K562 (cell line): Measurements from ENCODE around the gene MTRFR. TPM values are rescaled to one million over a fixed set of nuclear protein-coding genes. Genes with fewer than 3 reads are reported as not detected.

Experiments
- BACH1 ChIP-seq: fragments of 200-800 bp; sonication (Bioruptor generic); IDR thresholded peaks from 2 replicates; pipeline ENCODE4 v1.6.1; 2016; ENCODE audit warnings: missing genetic modification characterization, missing compliant biosample characterization
- CAMTA2 ChIP-seq: fragments of 250-450 bp; sonication (Bioruptor Pico); conservative IDR thresholded peaks from 2 replicates; pipeline ENCODE4 v1.5.1; 2022
- EGR1 ChIP-seq: fragments of 450-650 bp; conservative IDR thresholded peaks from 2 replicates; pipeline ENCODE4 v1.6.1; 2017; ENCODE audit warnings: mild to moderate bottlenecking
- EHMT2 ChIP-seq: fragments of 450-650 bp; IDR thresholded peaks from 2 replicates; pipeline ENCODE4 v1.6.1; 2018; ENCODE audit warnings: antibody characterized with exemption
- NCOA1 ChIP-seq: fragments of 450-650 bp; IDR thresholded peaks from 2 replicates; pipeline ENCODE4 v1.6.1; 2016; ENCODE audit warnings: low read depth
- NFYB ChIP-seq: IDR thresholded peaks from 2 replicates; pipeline ENCODE4 v1.6.1; 2011; ENCODE audit warnings: mild to moderate bottlenecking, moderate library complexity; ENCODE audit not compliant: insufficient read length; ENCODE audit errors: extremely low read depth
- POLR2G ChIP-seq: fragments of 200-400 bp; formaldehyde crosslinking; IDR thresholded peaks from 2 replicates; pipeline ENCODE4 v1.6.1; 2017; ENCODE audit warnings: low read depth, mild to moderate bottlenecking, antibody characterized with exemption, low read length, moderate library complexity
- ZBED1 ChIP-seq: IDR thresholded peaks from 2 replicates; pipeline ENCODE4 v1.6.1; 2014
- ZNF124 ChIP-seq: sonication (generic); formaldehyde crosslinking; IDR thresholded peaks from 2 replicates; pipeline ENCODE4 v1.8.1; 2022; ENCODE audit warnings: missing genetic modification reagents
- ZNF551 ChIP-seq: fragments of 250-450 bp; sonication (Bioruptor Pico); IDR thresholded peaks from 2 replicates; pipeline ENCODE4 v1.5.0; 2021; ENCODE audit warnings: mild to moderate bottlenecking, moderate library complexity
- ZNF830 ChIP-seq: fragments of 250-450 bp; sonication (Bioruptor Pico); IDR thresholded peaks from 2 replicates; pipeline ENCODE4 v1.5.0; 2021; ENCODE audit warnings: mild to moderate bottlenecking
- polyA plus RNA-seq, 8 experiments: library from polyadenylated mRNA; depleted of rRNA in 4 of 8; stranded (reverse) in 5 of 8; unstranded in 3 of 8; fragments of >200 nt; fragmentation: Nextera tagmentation in 2 of 8; fragmentation: Illumina TruSeq in 1 of 8; extraction: Ambion mirVana in 2 of 8; extraction: Trizol in 1 of 8; gene quantifications; 2 replicates each; pipeline versions ENCODE4 v1.2.1 to v1.2.3, GENCODE V29; 2011 to 2014; ENCODE audit warnings: inconsistent platforms in 1 of 8, missing spikeins in 1 of 8
- total RNA-seq, 7 experiments: library from RNA; depleted of rRNA in 6 of 7; stranded (reverse); fragments of >200 nt in 6 of 7; fragmentation: Illumina TruSeq in 2 of 7; extraction: Trizol in 2 of 7; gene quantifications; 2 replicates each; pipeline versions ENCODE4 v1.2.1 to v1.2.3, GENCODE V29; 2011 to 2021; ENCODE audit warnings: low replicate concordance in 1 of 7
- TF ChIP-seq, protein P1 (sequence below): fragments of 450-650 bp; conservative IDR thresholded peaks from 2 replicates; pipeline ENCODE4 v1.6.1; 2016; ENCODE audit warnings: missing genetic modification characterization, low read depth, mild to moderate bottlenecking, control low read depth, missing compliant biosample characterization
- TF ChIP-seq, protein P2 (sequence below): sonication (generic); formaldehyde crosslinking; IDR thresholded peaks from 2 replicates; pipeline ENCODE4 v1.8.1; 2023; ENCODE audit warnings: mild to moderate bottlenecking, missing genetic modification reagents
- TF ChIP-seq, protein P3 (sequence below): fragments of 250-450 bp; sonication (Bioruptor Pico); IDR thresholded peaks from 2 replicates; pipeline ENCODE4 v1.4.0; 2020; ENCODE audit warnings: mild to moderate bottlenecking, moderate library complexity
- TF ChIP-seq, protein P4 (sequence below): fragments of 450-650 bp; formaldehyde crosslinking; IDR thresholded peaks from 2 replicates; pipeline ENCODE4 v1.4.0; 2020; ENCODE audit warnings: mild to moderate bottlenecking, moderate library complexity
- TF ChIP-seq, protein P5 (sequence below): fragments of 250-450 bp; sonication (Bioruptor Pico); IDR thresholded peaks from 2 replicates; pipeline ENCODE4 v1.5.1; 2021; ENCODE audit warnings: mild to moderate bottlenecking
- TF ChIP-seq, protein P6 (sequence below): IDR thresholded peaks from 3 replicates; pipeline ENCODE4 v1.6.1; 2011; ENCODE audit warnings: borderline replicate concordance, mild to moderate bottlenecking; ENCODE audit not compliant: insufficient read length, insufficient read depth

The MTRFR gene
- total and polyA plus RNA-seq, 9 of the 15 experiments (the other 6 are each of a cell fraction or from before 2014, with no cell fraction given): 16.7 to 55.6 (median 34.7) TPM

DNA sequence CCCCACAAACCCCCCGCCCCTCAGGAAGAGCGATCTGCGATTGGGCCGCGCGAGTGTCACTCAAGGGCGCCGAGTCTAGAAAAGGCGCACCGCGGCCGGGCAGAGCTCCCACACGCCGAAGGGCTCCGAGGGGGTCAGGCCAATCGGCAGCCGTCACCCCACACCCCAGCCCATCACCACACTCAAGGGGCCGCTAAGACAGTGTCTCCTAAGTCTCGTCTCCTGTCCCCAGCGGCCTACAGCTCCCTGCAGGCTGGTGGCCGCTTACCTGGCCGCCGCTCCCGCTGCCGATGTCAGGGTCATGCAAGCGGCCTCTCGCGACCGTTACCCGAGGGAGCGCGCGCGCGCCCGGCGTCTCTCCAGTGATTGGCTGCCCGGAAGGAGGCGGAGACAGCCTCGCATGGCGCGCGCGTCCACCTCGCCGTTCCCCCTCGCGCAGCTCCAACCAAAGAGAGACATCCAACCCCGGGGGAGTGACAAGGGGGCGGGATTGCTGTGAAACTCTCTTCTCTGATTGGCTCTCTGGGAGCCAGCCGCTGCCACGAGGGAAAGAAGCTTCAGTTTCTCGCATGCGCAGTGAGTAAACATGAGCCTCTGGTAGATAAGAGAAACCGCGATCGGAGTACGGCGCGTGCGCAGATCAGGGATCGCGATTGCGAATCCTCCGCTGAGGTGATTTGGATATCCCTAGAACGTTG, at the start of gene MTRFR, which contains the start of gene MPHOSPH9 (continued):
- TF ChIP-seq ZNF551 (CRISPR knock-in tag): no peak
- TF ChIP-seq, protein P1, sequence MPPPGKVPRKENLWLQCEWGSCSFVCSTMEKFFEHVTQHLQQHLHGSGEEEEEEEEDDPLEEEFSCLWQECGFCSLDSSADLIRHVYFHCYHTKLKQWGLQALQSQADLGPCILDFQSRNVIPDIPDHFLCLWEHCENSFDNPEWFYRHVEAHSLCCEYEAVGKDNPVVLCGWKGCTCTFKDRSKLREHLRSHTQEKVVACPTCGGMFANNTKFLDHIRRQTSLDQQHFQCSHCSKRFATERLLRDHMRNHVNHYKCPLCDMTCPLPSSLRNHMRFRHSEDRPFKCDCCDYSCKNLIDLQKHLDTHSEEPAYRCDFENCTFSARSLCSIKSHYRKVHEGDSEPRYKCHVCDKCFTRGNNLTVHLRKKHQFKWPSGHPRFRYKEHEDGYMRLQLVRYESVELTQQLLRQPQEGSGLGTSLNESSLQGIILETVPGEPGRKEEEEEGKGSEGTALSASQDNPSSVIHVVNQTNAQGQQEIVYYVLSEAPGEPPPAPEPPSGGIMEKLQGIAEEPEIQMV: no peak
- no peak for TF ChIP-seq EHMT2
- TF ChIP-seq CAMTA2 (CRISPR knock-in tag): no peak; the same call in 1 of the 2 replicates
- TF ChIP-seq, protein P2, sequence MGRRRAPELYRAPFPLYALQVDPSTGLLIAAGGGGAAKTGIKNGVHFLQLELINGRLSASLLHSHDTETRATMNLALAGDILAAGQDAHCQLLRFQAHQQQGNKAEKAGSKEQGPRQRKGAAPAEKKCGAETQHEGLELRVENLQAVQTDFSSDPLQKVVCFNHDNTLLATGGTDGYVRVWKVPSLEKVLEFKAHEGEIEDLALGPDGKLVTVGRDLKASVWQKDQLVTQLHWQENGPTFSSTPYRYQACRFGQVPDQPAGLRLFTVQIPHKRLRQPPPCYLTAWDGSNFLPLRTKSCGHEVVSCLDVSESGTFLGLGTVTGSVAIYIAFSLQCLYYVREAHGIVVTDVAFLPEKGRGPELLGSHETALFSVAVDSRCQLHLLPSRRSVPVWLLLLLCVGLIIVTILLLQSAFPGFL (CRISPR knock-in tag): peak; percentile 67; the same call in 1 of the 2 replicates
- TF ChIP-seq POLR2G: peak; percentile 100
- no peak for TF ChIP-seq BACH1
- TF ChIP-seq, protein P3, sequence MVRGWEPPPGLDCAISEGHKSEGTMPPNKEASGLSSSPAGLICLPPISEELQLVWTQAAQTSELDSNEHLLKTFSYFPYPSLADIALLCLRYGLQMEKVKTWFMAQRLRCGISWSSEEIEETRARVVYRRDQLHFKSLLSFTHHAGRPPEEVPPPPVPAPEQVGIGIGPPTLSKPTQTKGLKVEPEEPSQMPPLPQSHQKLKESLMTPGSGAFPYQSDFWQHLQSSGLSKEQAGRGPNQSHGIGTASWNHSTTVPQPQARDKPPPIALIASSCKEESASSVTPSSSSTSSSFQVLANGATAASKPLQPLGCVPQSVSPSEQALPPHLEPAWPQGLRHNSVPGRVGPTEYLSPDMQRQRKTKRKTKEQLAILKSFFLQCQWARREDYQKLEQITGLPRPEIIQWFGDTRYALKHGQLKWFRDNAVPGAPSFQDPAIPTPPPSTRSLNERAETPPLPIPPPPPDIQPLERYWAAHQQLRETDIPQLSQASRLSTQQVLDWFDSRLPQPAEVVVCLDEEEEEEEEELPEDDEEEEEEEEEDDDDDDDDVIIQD: no peak
- TF ChIP-seq ZBED1: no peak
- peak; percentile 28; the same call in 1 of the 2 replicates for TF ChIP-seq EGR1
- TF ChIP-seq, protein P4, sequence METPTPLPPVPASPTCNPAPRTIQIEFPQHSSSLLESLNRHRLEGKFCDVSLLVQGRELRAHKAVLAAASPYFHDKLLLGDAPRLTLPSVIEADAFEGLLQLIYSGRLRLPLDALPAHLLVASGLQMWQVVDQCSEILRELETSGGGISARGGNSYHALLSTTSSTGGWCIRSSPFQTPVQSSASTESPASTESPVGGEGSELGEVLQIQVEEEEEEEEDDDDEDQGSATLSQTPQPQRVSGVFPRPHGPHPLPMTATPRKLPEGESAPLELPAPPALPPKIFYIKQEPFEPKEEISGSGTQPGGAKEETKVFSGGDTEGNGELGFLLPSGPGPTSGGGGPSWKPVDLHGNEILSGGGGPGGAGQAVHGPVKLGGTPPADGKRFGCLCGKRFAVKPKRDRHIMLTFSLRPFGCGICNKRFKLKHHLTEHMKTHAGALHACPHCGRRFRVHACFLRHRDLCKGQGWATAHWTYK (CRISPR knock-in tag): peak; percentile 91
- peak; percentile 72 for TF ChIP-seq NFYB
- TF ChIP-seq ZNF830 (CRISPR knock-in tag): 0 out of 2 replicates have a peak, but pooled peaks have one; percentile 28
- TF ChIP-seq ZNF124 (CRISPR knock-in tag): no peak
- TF ChIP-seq, protein P5, sequence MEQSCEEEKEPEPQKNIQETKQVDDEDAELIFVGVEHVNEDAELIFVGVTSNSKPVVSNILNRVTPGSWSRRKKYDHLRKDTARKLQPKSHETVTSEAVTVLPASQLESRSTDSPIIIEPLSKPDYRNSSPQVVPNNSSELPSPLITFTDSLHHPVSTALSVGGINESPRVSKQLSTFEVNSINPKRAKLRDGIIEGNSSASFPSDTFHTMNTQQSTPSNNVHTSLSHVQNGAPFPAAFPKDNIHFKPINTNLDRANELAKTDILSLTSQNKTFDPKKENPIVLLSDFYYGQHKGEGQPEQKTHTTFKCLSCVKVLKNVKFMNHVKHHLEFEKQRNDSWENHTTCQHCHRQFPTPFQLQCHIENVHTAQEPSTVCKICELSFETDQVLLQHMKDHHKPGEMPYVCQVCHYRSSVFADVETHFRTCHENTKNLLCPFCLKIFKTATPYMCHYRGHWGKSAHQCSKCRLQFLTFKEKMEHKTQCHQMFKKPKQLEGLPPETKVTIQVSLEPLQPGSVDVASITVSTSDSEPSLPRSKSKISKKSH: no peak
- TF ChIP-seq, protein P6, sequence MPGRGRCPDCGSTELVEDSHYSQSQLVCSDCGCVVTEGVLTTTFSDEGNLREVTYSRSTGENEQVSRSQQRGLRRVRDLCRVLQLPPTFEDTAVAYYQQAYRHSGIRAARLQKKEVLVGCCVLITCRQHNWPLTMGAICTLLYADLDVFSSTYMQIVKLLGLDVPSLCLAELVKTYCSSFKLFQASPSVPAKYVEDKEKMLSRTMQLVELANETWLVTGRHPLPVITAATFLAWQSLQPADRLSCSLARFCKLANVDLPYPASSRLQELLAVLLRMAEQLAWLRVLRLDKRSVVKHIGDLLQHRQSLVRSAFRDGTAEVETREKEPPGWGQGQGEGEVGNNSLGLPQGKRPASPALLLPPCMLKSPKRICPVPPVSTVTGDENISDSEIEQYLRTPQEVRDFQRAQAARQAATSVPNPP: no peak
- no peak for TF ChIP-seq NCOA1
